IMR-90 (cell line): ENCODE results near the gene ZFP92. TPM values are rescaled to one million over a fixed set of nuclear protein-coding genes. Genes with fewer than 3 reads are reported as not detected.

Source experiments
- ATAC-seq: fragments of 200-7000 bp; cut with Tn5 transposase; 2 replicates; pipeline ENCODE4 v1.9.1; 2020; ENCODE audit warnings: low read depth, mild to moderate bottlenecking, moderate library complexity
- BruUV-seq: library from RNA; stranded (reverse); fragments of 400-500 nt; replicated peaks from 2 replicates; lab custom pipeline; 2021; lab: Mats Ljungman, UMichigan
- CTCF ChIA-PET: fragments of 300-600 bp; formaldehyde crosslinking; extraction: SDS; loops from one replicate; lab custom pipeline; 2021; ENCODE audit warnings: antibody characterized with exemption; lab: Yijun Ruan, JAX
- POLR2A ChIA-PET: fragments of 300-600 bp; sonication (Branson Sonifier 250); formaldehyde crosslinking; loops from one replicate; lab custom pipeline; 2022; ENCODE audit warnings: antibody characterized with exemption; ENCODE audit not compliant: unreplicated experiment; lab: Charles Lee
- DNase-seq: peaks from one replicate; pipeline ENCODE4 v3.0.0; 2013
- H2AFZ ChIP-seq: replicated peaks from 2 replicates; pipeline ENCODE3; 2013; ENCODE audit warnings: low read length, mild to moderate bottlenecking; ENCODE audit not compliant: poor library complexity
- H2AK5ac ChIP-seq: 2 replicates; pipeline ENCODE4 v1.6.1; 2013; ENCODE audit warnings: low read depth, low read length, inconsistent platforms
- H2AK9ac ChIP-seq: replicated peaks from 2 replicates; pipeline ENCODE3; 2013; ENCODE audit warnings: mild to moderate bottlenecking, low read depth, low read length, moderate library complexity; ENCODE audit not compliant: poor library complexity
- H2BK120ac ChIP-seq: 2 replicates; pipeline ENCODE4 v1.6.1; 2013; ENCODE audit warnings: low read depth, low read length, inconsistent platforms
- H2BK15ac ChIP-seq: 3 replicates; pipeline ENCODE4 v1.6.1; 2013; ENCODE audit warnings: low read depth, low read length, inconsistent platforms
- H2BK20ac ChIP-seq: 2 replicates; pipeline ENCODE4 v1.6.1; 2013; ENCODE audit warnings: low read depth, mild to moderate bottlenecking, inconsistent platforms, low read length, moderate library complexity
- H2BK5ac ChIP-seq: 2 replicates; pipeline ENCODE4 v1.6.1; 2013; ENCODE audit warnings: mild to moderate bottlenecking, low read depth, low read length, inconsistent platforms; ENCODE audit not compliant: poor library complexity, severe bottlenecking
- H3K14ac ChIP-seq: replicated peaks from 2 replicates; pipeline ENCODE4 v1.6.1; 2013; ENCODE audit warnings: low read depth, low read length, inconsistent platforms
- H3K18ac ChIP-seq: 2 replicates; pipeline ENCODE4 v1.6.1; 2013; ENCODE audit warnings: low read depth, low read length, control low read depth
- H3K23ac ChIP-seq: 2 replicates; pipeline ENCODE4 v1.6.1; 2013; ENCODE audit warnings: low read depth, low read length, inconsistent platforms
- H3K27ac ChIP-seq: 2 replicates; pipeline ENCODE4 v1.5.1; 2013; ENCODE audit warnings: mild to moderate bottlenecking, control low read depth, low read length; ENCODE audit not compliant: insufficient read depth
- H3K27me3 ChIP-seq: 2 replicates; pipeline ENCODE4 v1.6.1; 2013; ENCODE audit warnings: low read length; ENCODE audit not compliant: control insufficient read depth, insufficient read depth
- H3K36me3 ChIP-seq: 2 replicates; pipeline ENCODE4 v1.6.1; 2013; ENCODE audit warnings: low read length, mixed read lengths; ENCODE audit not compliant: control insufficient read depth, insufficient read depth
- H3K4ac ChIP-seq: 2 replicates; pipeline ENCODE4 v1.6.1; 2013; ENCODE audit warnings: low read depth, low read length, inconsistent platforms
- H3K4me1 ChIP-seq: 2 replicates; pipeline ENCODE4 v1.6.1; 2013; ENCODE audit warnings: low read length, mixed read lengths; ENCODE audit not compliant: control insufficient read depth, insufficient read depth
- H3K4me2 ChIP-seq: 2 replicates; pipeline ENCODE4 v1.6.1; 2013; ENCODE audit warnings: low read depth, mild to moderate bottlenecking, control low read depth, low read length, moderate library complexity
- H3K4me3 ChIP-seq: 2 replicates; pipeline ENCODE4 v1.5.1; 2013; ENCODE audit warnings: low read depth, mild to moderate bottlenecking, control low read depth, low read length, moderate library complexity; ENCODE audit not compliant: insufficient read depth
- H3K56ac ChIP-seq: 2 replicates; pipeline ENCODE4 v1.6.1; 2013; ENCODE audit warnings: low read length, inconsistent platforms; ENCODE audit not compliant: insufficient read depth; ENCODE audit errors: extremely low read depth
- H3K79me1 ChIP-seq, 2 experiments: 2 replicates each; pipeline ENCODE4 v1.6.1; 2013; ENCODE audit warnings: low read length in 2 of 2, inconsistent platforms in 1 of 2, low read depth in 1 of 2
- H3K9ac ChIP-seq: 2 replicates; pipeline ENCODE4 v1.6.1; 2013; ENCODE audit warnings: low read depth, low read length, control low read depth
- H3K9me1 ChIP-seq: 2 replicates; pipeline ENCODE4 v1.6.1; 2013; ENCODE audit warnings: low read length, inconsistent platforms; ENCODE audit not compliant: insufficient read depth
- H3K9me3 ChIP-seq: 2 replicates; pipeline ENCODE4 v1.6.1; 2013; ENCODE audit warnings: low read length; ENCODE audit not compliant: control insufficient read depth, insufficient read depth
- H4K20me1 ChIP-seq: 2 replicates; pipeline ENCODE4 v1.6.1; 2013; ENCODE audit warnings: low read length, inconsistent platforms; ENCODE audit not compliant: insufficient read depth
- H4K5ac ChIP-seq: 2 replicates; pipeline ENCODE4 v1.6.1; 2013; ENCODE audit warnings: mild to moderate bottlenecking, low read depth, low read length, control low read depth
- H4K8ac ChIP-seq, 2 experiments: 2 replicates each; pipeline ENCODE4 v1.6.1; 2013; ENCODE audit warnings: low read depth in 2 of 2, low read length in 2 of 2, control low read depth in 1 of 2, inconsistent platforms in 1 of 2
- H4K91ac ChIP-seq: 2 replicates; pipeline ENCODE4 v1.6.1; 2013; ENCODE audit warnings: low read depth, low read length, inconsistent platforms; ENCODE audit not compliant: insufficient read depth
- BHLHE40 ChIP-seq: fragments of 150-350 bp; IDR thresholded peaks from 2 replicates; pipeline ENCODE4 v1.6.1; 2016; ENCODE audit warnings: mild to moderate bottlenecking, low read depth, low read length
- CEBPB ChIP-seq: IDR thresholded peaks from 2 replicates; pipeline ENCODE4 v1.6.1; 2012; ENCODE audit warnings: low read depth, low read length, improper control_type of control experiment
- CHD1 ChIP-seq: IDR thresholded peaks from 2 replicates; pipeline ENCODE4 v1.6.1; 2012; ENCODE audit warnings: low read depth, low read length, improper control_type of control experiment
- ELK1 ChIP-seq: fragments of 150-350 bp; IDR thresholded peaks from 2 replicates; pipeline ENCODE4 v1.6.1; 2016; ENCODE audit warnings: low read depth, mild to moderate bottlenecking, low read length, moderate library complexity, borderline replicate concordance
- FOS ChIP-seq: fragments of 150-350 bp; IDR thresholded peaks from 2 replicates; pipeline ENCODE4 v1.6.1; 2016; ENCODE audit warnings: low read depth, low read length
- MAFK ChIP-seq: IDR thresholded peaks from 2 replicates; pipeline ENCODE4 v1.6.1; 2012; ENCODE audit warnings: low read depth, low read length, improper control_type of control experiment
- MAZ ChIP-seq: IDR thresholded peaks from 2 replicates; pipeline ENCODE4 v1.6.1; 2012; ENCODE audit warnings: low read depth, mild to moderate bottlenecking, low read length, improper control_type of control experiment, moderate library complexity, borderline replicate concordance
- MXI1 ChIP-seq: IDR thresholded peaks from 2 replicates; pipeline ENCODE4 v1.6.1; 2012; ENCODE audit warnings: low read depth, mild to moderate bottlenecking, low read length, moderate library complexity, borderline replicate concordance
- NFE2L2 ChIP-seq: fragments of 150-350 bp; IDR thresholded peaks from 2 replicates; pipeline ENCODE4 v1.6.1; 2016; ENCODE audit warnings: low read depth, mild to moderate bottlenecking, low read length
- POLR2A ChIP-seq: IDR thresholded peaks from 2 replicates; pipeline ENCODE4 v1.6.1; 2012; ENCODE audit warnings: mild to moderate bottlenecking, low read depth, low read length
- RAD21 ChIP-seq: IDR thresholded peaks from 2 replicates; pipeline ENCODE4 v1.6.1; 2012; ENCODE audit warnings: low read length, improper control_type of control experiment
- RCOR1 ChIP-seq: IDR thresholded peaks from 2 replicates; pipeline ENCODE4 v1.6.1; 2012; ENCODE audit warnings: mild to moderate bottlenecking, low read length, improper control_type of control experiment; ENCODE audit not compliant: insufficient replicate concordance
- RFX5 ChIP-seq: IDR thresholded peaks from 2 replicates; pipeline ENCODE4 v1.8.0; 2012; ENCODE audit warnings: low read depth, mild to moderate bottlenecking, low read length, moderate library complexity
- SMC3 ChIP-seq: fragments of 150-350 bp; IDR thresholded peaks from 2 replicates; pipeline ENCODE4 v1.6.1; 2016; ENCODE audit warnings: low read depth, mild to moderate bottlenecking, antibody characterized with exemption, low read length, moderate library complexity
- WGBS, 2 experiments: methylation state at CpG; one replicate each; pipeline versions ENCODE4 v1.1.5 to v1.1.7; 2013; ENCODE audit warnings: missing lambda C conversion rate in 2 of 2; ENCODE audit not compliant: insufficient read length in 1 of 2; ENCODE audit errors: extremely low coverage in 2 of 2; 5-methylcytosine and 5-hydroxymethylcytosine counted together
- dilution Hi-C: fragments of 300-500 bp; cut with HindIII; formaldehyde crosslinking; loops from one replicate; pipeline ENCODE4 v1.14.3; 2018; ENCODE audit warnings: low sequenced_read_pairs; ENCODE audit not compliant: unreplicated experiment
- in situ Hi-C: fragments of 300-500 bp; cut with MboI; formaldehyde crosslinking; loops from 3 replicates; pipeline ENCODE4 v1.14.3; 2019; ENCODE audit warnings: low sequenced_read_pairs, inconsistent platforms, mixed read lengths
- intact Hi-C: fragments of 100-400 bp; cut with micrococcal nuclease; formaldehyde crosslinking; loops from 2 replicates; pipeline ENCODE4 v1.10.0; 2022
- polyA plus RNA-seq, 3 experiments: library from polyadenylated mRNA; depleted of rRNA; stranded (reverse); fragments of >200 nt; gene quantifications; 2 replicates each; pipeline ENCODE4 v1.2.3, GENCODE V29; 2012; ENCODE audit warnings: low replicate concordance in 1 of 3
- total RNA-seq: library from RNA; depleted of rRNA; stranded (reverse); fragments of >200 nt; gene quantifications from 2 replicates; pipeline ENCODE4 v1.2.3, GENCODE V29; 2012
- TF ChIP-seq, protein P1 (sequence below): conservative IDR thresholded peaks from 2 replicates; pipeline ENCODE4 v1.5.1; 2012; ENCODE audit warnings: mild to moderate bottlenecking, low read depth, low read length, improper control_type of control experiment
- TF ChIP-seq, protein P2 (sequence below): fragments of 150-350 bp; IDR thresholded peaks from 2 replicates; pipeline ENCODE4 v1.6.1; 2017; ENCODE audit warnings: mild to moderate bottlenecking, antibody characterized with exemption, low read length, low read depth

The ZFP92 gene
- total and polyA plus RNA-seq, 2 of the 4 experiments (the other 2 are of a cell fraction) = under 0.01 to 0.03 TPM

GRCh38 chrX:153450949-153451277, 39.6 kb downstream of the ZFP92 start:
- POLR2A ChIA-PET = no interaction called here
- no CpG with 5 or more reads among the region's 8 CpGs for WGBS, 2 experiments

More at GRCh38 chrX:153450949-153451277, 39.6 kb downstream of the ZFP92 start:
- no peak overlapping the region for H2AFZ ChIP-seq
- no peak for DNase-seq
- H2AK9ac ChIP-seq = no peak overlapping the region
- no peak overlapping the region for H3K23ac ChIP-seq
- H3K4me2 ChIP-seq = no peak overlapping the region
- H2BK120ac ChIP-seq = no peak overlapping the region
- H4K20me1 ChIP-seq = no peaks in the 10 kb centered on the region; the same call in 1 of the 2 replicates
- H2BK20ac ChIP-seq = no peak overlapping the region
- H4K8ac ChIP-seq = no peak overlapping the region
- in situ Hi-C loops = loop anchor here (25.0 kb wide), 1 partner anchor 414 kb away; no protein-coding TSS in a partner anchor
- H3K9ac ChIP-seq = no peak overlapping the region
- no peak overlapping the region for H4K91ac ChIP-seq
- no peaks in the 10 kb centered on the region for H3K27me3 ChIP-seq
- intact Hi-C loops = no loop called here
- no peak overlapping the region for H3K14ac ChIP-seq
- H3K4ac ChIP-seq = no peak overlapping the region
- no peak overlapping the region for H3K18ac ChIP-seq
- no TSS peak for BruUV-seq
- no peak overlapping the region for H2BK5ac ChIP-seq
- no peaks in the 10 kb centered on the region for H3K79me1 ChIP-seq
- 0 out of 2 replicates have a peak, but pooled peaks cover 2% of the 10 kb centered on the region for H3K36me3 ChIP-seq
- no peak overlapping the region for H4K5ac ChIP-seq
- H2AK5ac ChIP-seq = no peak overlapping the region
- CTCF ChIA-PET = no interaction called here
- TF ChIP-seq FOS (no peak), SMC3 (no peak), MXI1 (no peak), POLR2A (no peak), CEBPB (no peak), BHLHE40 (no peak), NFE2L2 (no peak), MAZ (no peak), ELK1 (no peak), RCOR1 (no peak), MAFK (no peak), CHD1 (no peak), RFX5 (no peak), RAD21 (no peak)
- TF ChIP-seq, protein P1, sequence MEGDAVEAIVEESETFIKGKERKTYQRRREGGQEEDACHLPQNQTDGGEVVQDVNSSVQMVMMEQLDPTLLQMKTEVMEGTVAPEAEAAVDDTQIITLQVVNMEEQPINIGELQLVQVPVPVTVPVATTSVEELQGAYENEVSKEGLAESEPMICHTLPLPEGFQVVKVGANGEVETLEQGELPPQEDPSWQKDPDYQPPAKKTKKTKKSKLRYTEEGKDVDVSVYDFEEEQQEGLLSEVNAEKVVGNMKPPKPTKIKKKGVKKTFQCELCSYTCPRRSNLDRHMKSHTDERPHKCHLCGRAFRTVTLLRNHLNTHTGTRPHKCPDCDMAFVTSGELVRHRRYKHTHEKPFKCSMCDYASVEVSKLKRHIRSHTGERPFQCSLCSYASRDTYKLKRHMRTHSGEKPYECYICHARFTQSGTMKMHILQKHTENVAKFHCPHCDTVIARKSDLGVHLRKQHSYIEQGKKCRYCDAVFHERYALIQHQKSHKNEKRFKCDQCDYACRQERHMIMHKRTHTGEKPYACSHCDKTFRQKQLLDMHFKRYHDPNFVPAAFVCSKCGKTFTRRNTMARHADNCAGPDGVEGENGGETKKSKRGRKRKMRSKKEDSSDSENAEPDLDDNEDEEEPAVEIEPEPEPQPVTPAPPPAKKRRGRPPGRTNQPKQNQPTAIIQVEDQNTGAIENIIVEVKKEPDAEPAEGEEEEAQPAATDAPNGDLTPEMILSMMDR = no peak
- TF ChIP-seq, protein P2, sequence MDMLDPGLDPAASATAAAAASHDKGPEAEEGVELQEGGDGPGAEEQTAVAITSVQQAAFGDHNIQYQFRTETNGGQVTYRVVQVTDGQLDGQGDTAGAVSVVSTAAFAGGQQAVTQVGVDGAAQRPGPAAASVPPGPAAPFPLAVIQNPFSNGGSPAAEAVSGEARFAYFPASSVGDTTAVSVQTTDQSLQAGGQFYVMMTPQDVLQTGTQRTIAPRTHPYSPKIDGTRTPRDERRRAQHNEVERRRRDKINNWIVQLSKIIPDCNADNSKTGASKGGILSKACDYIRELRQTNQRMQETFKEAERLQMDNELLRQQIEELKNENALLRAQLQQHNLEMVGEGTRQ = no peak
- no peak overlapping the region for H3K4me3 ChIP-seq
- H3K27ac ChIP-seq = no peak overlapping the region
- no peak overlapping the region for H3K56ac ChIP-seq
- no peaks in the 10 kb centered on the region; the same call in 1 of the 2 replicates for H3K9me3 ChIP-seq
- H2BK15ac ChIP-seq = no peak overlapping the region
- dilution Hi-C loops = no loop called here
- H3K9me1 ChIP-seq = no peaks in the 10 kb centered on the region
- no peaks in the 10 kb centered on the region for H3K4me1 ChIP-seq
- no peak for ATAC-seq
